Neural progenitor cell (in vitro differentiated cells): Measurements from ENCODE around the gene RHOV. TPM values are rescaled to one million over a fixed set of nuclear protein-coding genes. Genes with fewer than 3 reads are reported as not detected.
A peak's percentile ranks its signal among the peaks of the same experiment; 100 is the strongest.

Experiments
- DNase-seq: peaks from one replicate; pipeline ENCODE4 v3.0.0-alpha.2; 2016; ENCODE audit warnings: low spot score
- H2AFZ ChIP-seq: fragments of 200-600 bp; sonication (generic); replicated peaks from 2 replicates; pipeline ENCODE4 v1.6.1; 2016; ENCODE audit warnings: antibody characterized with exemption
- H3F3A ChIP-seq: fragments of 200-600 bp; sonication (generic); 2 replicates; pipeline ENCODE4 v1.6.1; 2016; ENCODE audit warnings: antibody characterized with exemption, low read depth
- H3K27ac ChIP-seq: fragments of 200-600 bp; sonication (generic); 2 replicates; pipeline ENCODE4 v1.5.1; 2016; ENCODE audit warnings: mild to moderate bottlenecking
- H3K27me3 ChIP-seq: fragments of 200-600 bp; sonication (generic); 2 replicates; pipeline ENCODE4 v1.6.1; 2016; ENCODE audit warnings: mild to moderate bottlenecking, moderate library complexity
- H3K36me3 ChIP-seq: fragments of 200-600 bp; sonication (generic); 2 replicates; pipeline ENCODE4 v1.5.1; 2016
- H3K4me1 ChIP-seq: fragments of 200-600 bp; sonication (generic); 2 replicates; pipeline ENCODE4 v1.6.1; 2016; ENCODE audit warnings: mixed run types
- H3K4me2 ChIP-seq: fragments of 200-600 bp; sonication (generic); 2 replicates; pipeline ENCODE4 v1.6.1; 2016
- H3K4me3 ChIP-seq: fragments of 200-600 bp; sonication (generic); 2 replicates; pipeline ENCODE4 v1.5.1; 2016
- H3K79me2 ChIP-seq: fragments of 200-600 bp; sonication (generic); 2 replicates; pipeline ENCODE4 v1.6.1; 2016; ENCODE audit warnings: low read depth
- H3K9ac ChIP-seq: fragments of 200-600 bp; sonication (generic); 2 replicates; pipeline ENCODE4 v1.6.1; 2016
- H3K9me3 ChIP-seq: fragments of 200-600 bp; sonication (generic); 2 replicates; pipeline ENCODE4 v1.5.1; 2016; ENCODE audit warnings: low read depth
- H4K20me1 ChIP-seq: fragments of 200-600 bp; sonication (generic); 2 replicates; pipeline ENCODE4 v1.6.1; 2016; ENCODE audit warnings: low read depth
- H3K27ac Mint-ChIP-seq: 3 replicates; pipeline ENCODE4 v1.8.0; 2021; ENCODE audit warnings: mixed read lengths
- H3K27me3 Mint-ChIP-seq: 2 replicates; pipeline ENCODE4 v1.8.0; 2022; ENCODE audit warnings: low read depth, mild to moderate bottlenecking, inconsistent platforms, moderate library complexity, mixed read lengths; ENCODE audit not compliant: insufficient read depth
- H3K36me3 Mint-ChIP-seq: 3 replicates; pipeline ENCODE4 v1.8.0; 2021; ENCODE audit warnings: mixed read lengths
- H3K4me1 Mint-ChIP-seq: 3 replicates; pipeline ENCODE4 v1.8.0; 2021; ENCODE audit warnings: mixed read lengths
- H3K4me3 Mint-ChIP-seq: 3 replicates; pipeline ENCODE4 v1.8.0; 2021; ENCODE audit warnings: mild to moderate bottlenecking, moderate library complexity, mixed read lengths
- H3K9me3 Mint-ChIP-seq: 3 replicates; pipeline ENCODE4 v1.8.0; 2020; ENCODE audit warnings: mixed read lengths
- EZH2 ChIP-seq: fragments of 200-600 bp; sonication (generic); IDR thresholded peaks from 2 replicates; pipeline ENCODE4 v1.6.1; 2017; ENCODE audit warnings: antibody characterized with exemption, mild to moderate bottlenecking, moderate library complexity
- EZH2phosphoT487 ChIP-seq: fragments of 200-600 bp; sonication (generic); IDR thresholded peaks from 2 replicates; pipeline ENCODE4 v1.6.1; 2017; ENCODE audit warnings: antibody characterized with exemption
- total RNA-seq: library from RNA; depleted of rRNA; stranded (reverse); fragments of >200 nt; gene quantifications from 2 replicates; pipeline ENCODE4 v1.2.3, GENCODE V29; 2015; ENCODE audit warnings: low replicate concordance
- TF ChIP-seq, protein P1 (sequence below): fragments of 200-600 bp; sonication (generic); IDR thresholded peaks from 2 replicates; pipeline ENCODE4 v1.5.1; 2017; ENCODE audit warnings: antibody characterized with exemption, mild to moderate bottlenecking

Gene RHOV, protein sequence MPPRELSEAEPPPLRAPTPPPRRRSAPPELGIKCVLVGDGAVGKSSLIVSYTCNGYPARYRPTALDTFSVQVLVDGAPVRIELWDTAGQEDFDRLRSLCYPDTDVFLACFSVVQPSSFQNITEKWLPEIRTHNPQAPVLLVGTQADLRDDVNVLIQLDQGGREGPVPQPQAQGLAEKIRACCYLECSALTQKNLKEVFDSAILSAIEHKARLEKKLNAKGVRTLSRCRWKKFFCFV
- total RNA-seq: 1.2 TPM in 1 of 2 replicates, not detected in the other

DNA sequence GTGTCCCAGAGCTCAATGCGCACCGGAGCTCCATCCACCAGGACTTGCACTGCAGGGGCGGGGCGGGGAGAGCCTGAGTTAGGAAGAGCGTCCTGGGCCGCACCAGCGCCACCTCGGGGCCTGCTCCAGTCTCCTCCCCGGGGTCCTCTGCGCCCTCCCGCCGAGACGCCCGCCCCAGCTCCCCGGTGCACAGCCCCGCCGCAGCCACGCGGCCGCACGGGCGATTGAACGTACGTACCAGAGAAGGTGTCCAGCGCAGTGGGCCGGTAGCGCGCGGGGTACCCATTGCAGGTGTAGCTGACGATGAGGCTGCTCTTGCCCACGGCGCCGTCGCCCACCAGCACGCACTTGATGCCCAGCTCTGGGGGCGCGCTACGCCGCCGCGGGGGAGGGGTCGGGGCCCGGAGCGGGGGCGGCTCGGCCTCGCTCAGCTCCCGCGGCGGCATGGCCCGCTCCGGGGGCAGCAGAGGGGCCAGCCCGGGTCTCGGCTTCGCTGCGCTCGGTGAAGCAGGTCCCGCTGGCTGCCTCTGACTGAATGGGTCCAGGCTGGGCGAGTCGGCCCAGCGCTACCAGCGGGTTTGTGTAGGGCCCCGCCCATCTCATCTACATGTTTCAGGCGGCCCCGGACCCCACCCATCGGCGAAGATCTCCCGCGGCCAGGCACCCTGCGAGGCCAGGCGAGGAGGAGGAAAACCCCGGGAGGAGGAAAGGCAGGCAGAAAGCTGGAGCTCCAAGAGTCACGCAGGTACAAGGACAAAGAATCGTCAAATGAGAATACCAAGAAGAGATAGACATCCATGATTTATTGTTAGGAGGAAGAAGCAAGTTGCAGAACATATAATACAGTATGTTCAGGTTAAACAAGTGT, at the start of gene RHOV:
RHOV (minus strand) TSS at position 541 of the 868 bp plus-strand sequence; CDS start at position 446, 95 bp downstream.
- H3K4me1 ChIP-seq: peaks cover 4% of the 10 kb centered on the region
- peak within 1 kb of the TSS; percentile 92 for H2AFZ ChIP-seq
- H3K4me3 ChIP-seq: peak within 1 kb of the TSS; percentile 66
- TF ChIP-seq EZH2 (peak; percentile 40), EZH2phosphoT487 (no peak)
- TF ChIP-seq, protein P1, sequence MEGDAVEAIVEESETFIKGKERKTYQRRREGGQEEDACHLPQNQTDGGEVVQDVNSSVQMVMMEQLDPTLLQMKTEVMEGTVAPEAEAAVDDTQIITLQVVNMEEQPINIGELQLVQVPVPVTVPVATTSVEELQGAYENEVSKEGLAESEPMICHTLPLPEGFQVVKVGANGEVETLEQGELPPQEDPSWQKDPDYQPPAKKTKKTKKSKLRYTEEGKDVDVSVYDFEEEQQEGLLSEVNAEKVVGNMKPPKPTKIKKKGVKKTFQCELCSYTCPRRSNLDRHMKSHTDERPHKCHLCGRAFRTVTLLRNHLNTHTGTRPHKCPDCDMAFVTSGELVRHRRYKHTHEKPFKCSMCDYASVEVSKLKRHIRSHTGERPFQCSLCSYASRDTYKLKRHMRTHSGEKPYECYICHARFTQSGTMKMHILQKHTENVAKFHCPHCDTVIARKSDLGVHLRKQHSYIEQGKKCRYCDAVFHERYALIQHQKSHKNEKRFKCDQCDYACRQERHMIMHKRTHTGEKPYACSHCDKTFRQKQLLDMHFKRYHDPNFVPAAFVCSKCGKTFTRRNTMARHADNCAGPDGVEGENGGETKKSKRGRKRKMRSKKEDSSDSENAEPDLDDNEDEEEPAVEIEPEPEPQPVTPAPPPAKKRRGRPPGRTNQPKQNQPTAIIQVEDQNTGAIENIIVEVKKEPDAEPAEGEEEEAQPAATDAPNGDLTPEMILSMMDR: peak; percentile 50
- H3K27me3 ChIP-seq: peaks cover 29% of the 10 kb centered on the region
- Mint-ChIP-seq H3K27ac (peak within 1 kb of the TSS; percentile 27), H3K9me3 (no peaks in the 10 kb centered on the region), H3K4me1 (peaks cover 5% of the 10 kb centered on the region), H3K36me3 (no peaks in the 10 kb centered on the region), H3K4me3 (peak within 1 kb of the TSS; percentile 85), H3K27me3 (peaks cover 21% of the 10 kb centered on the region)
- no peak within 1 kb of the TSS for H3K27ac ChIP-seq
- peaks cover 4% of the 10 kb centered on the region for H4K20me1 ChIP-seq
- H3K79me2 ChIP-seq: no peaks in the 10 kb centered on the region
- no peaks in the 10 kb centered on the region for H3K36me3 ChIP-seq
- peak; percentile 86 for DNase-seq
- peak within 1 kb of the TSS; percentile 95 for H3K4me2 ChIP-seq
- no peak within 1 kb of the TSS for H3K9ac ChIP-seq
- peaks cover 9% of the 10 kb centered on the region for H3F3A ChIP-seq
- H3K9me3 ChIP-seq: no peaks in the 10 kb centered on the region

- H3K4me1 Mint-ChIP-seq: peaks cover 16% of the 10 kb centered on the region
- Histone ChIP-seq H3K4me1 (peaks cover 29% of the 10 kb centered on the region), H2AFZ (no peak overlapping the region), H3F3A (peaks cover 3% of the 10 kb centered on the region), H3K4me3 (no peak overlapping the region), H3K9me3 (no peaks in the 10 kb centered on the region), H3K36me3 (no peaks in the 10 kb centered on the region), H3K79me2 (no peaks in the 10 kb centered on the region), H3K4me2 (no peak overlapping the region), H3K27ac (no peak overlapping the region), H3K9ac (no peak overlapping the region), H3K27me3 (peaks cover 92% of the 10 kb centered on the region), H4K20me1 (peaks cover 35% of the 10 kb centered on the region)
- no peak overlapping the region for H3K4me3 Mint-ChIP-seq
- H3K36me3 Mint-ChIP-seq: no peaks in the 10 kb centered on the region
- no peak overlapping the region for H3K27ac Mint-ChIP-seq
- DNase-seq: no peak
- H3K27me3 Mint-ChIP-seq: peaks cover 56% of the 10 kb centered on the region
- TF ChIP-seq EZH2phosphoT487 (no peak), EZH2 (no peak)
- TF ChIP-seq, protein P1: no peak
- H3K9me3 Mint-ChIP-seq: no peaks in the 10 kb centered on the region
Observed at GRCh38 chr15:40923551-40923950, 49.5 kb upstream of the RHOV start.

DNA sequence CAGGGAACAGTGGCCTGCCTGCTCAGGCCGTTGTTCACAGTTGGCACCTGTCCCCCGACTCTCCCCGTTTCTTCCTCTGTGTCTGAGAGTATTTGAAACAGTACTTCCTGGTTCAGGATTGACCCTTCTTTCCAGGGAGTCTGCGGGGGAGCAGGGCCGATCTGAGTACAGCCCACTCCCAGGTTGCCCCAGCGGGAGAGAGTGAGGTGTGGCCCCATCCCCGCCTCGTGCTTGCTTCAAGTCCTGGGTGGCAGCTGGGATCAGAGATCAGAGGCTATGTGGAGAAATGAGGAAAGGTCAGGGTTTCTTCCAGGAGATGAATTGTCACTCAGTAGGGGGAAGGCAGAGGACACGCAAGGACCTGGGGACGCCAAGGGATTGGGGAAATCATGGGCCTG, 48.6 kb upstream of the RHOV start:
- TF ChIP-seq EZH2phosphoT487 (no peak), EZH2 (no peak)
- TF ChIP-seq, protein P1: no peak
- H3K27me3 ChIP-seq: peaks cover 90% of the 10 kb centered on the region
- peaks cover 54% of the 10 kb centered on the region for H3K27me3 Mint-ChIP-seq

More for the DNA sequence above, 48.6 kb upstream of the RHOV start:
- no peaks in the 10 kb centered on the region for H3K9me3 ChIP-seq
- peaks cover 25% of the 10 kb centered on the region for H3K4me1 ChIP-seq
- peaks cover 5% of the 10 kb centered on the region for H3F3A ChIP-seq
- no peak overlapping the region for H3K4me3 ChIP-seq
- no peaks in the 10 kb centered on the region for H3K79me2 ChIP-seq
- H3K27ac ChIP-seq: no peak overlapping the region
- Mint-ChIP-seq H3K27ac (no peak overlapping the region), H3K4me1 (peaks cover 15% of the 10 kb centered on the region), H3K9me3 (no peaks in the 10 kb centered on the region), H3K4me3 (no peak overlapping the region), H3K36me3 (no peaks in the 10 kb centered on the region)
- H3K4me2 ChIP-seq: no peak overlapping the region
- peaks cover 25% of the 10 kb centered on the region for H4K20me1 ChIP-seq
- H3K9ac ChIP-seq: no peak overlapping the region
- no peaks in the 10 kb centered on the region for H3K36me3 ChIP-seq
- no peak for DNase-seq
- no peak overlapping the region for H2AFZ ChIP-seq
